T-helper 22 cell (primary cell): ENCODE results near the gene ZACN.
"Not testable (repeated sequence)": the region's sequence is repeated elsewhere in the genome, so short reads cannot be mapped to it uniquely, and the experiment has no call there.

Experiments
- DNase-seq: peaks from one replicate; pipeline ENCODE4 v3.0.0-alpha.2; 2020; ENCODE audit warnings: low read depth

ZACN gene

GRCh38 chr17:76078860-76079534, at the start of gene ZACN:
Gene ZACN (plus strand): TSS chr17:76079182. CDS start chr17:76079265, 83 bp downstream.
- DNase-seq = no peak

- no peak for DNase-seq
Measured at GRCh38 chr17:76032073-76032779, 46.8 kb upstream of the ZACN start.

- no peak for DNase-seq
Measured at GRCh38 chr17:76032780-76033108, 46.2 kb upstream of the ZACN start.

GRCh38 chr17:76033139-76033538, 45.8 kb upstream of the ZACN start:
- no peak for DNase-seq

- DNase-seq = no peak
Measured at GRCh38 chr17:76034428-76035350, 44.3 kb upstream of the ZACN start.

- no peak for DNase-seq
Measured at GRCh38 chr17:76036497-76037261, 42.3 kb upstream of the ZACN start.

GRCh38 chr17:76038050-76038449, 40.9 kb upstream of the ZACN start:
- DNase-seq = no peak

- no peak for DNase-seq
Measured at GRCh38 chr17:76039121-76039520, 39.9 kb upstream of the ZACN start.

GRCh38 chr17:76040376-76040775, 38.6 kb upstream of the ZACN start:
- no peak for DNase-seq

- DNase-seq = not testable (repeated sequence)
Measured at GRCh38 chr17:76042868-76043267, 36.1 kb upstream of the ZACN start.

GRCh38 chr17:76044475-76045007, 34.4 kb upstream of the ZACN start:
- DNase-seq = not testable (repeated sequence)

GRCh38 chr17:76046064-76046463, 32.9 kb upstream of the ZACN start:
- DNase-seq = no peak

GRCh38 chr17:76048025-76048605, 30.9 kb upstream of the ZACN start:
- no peak for DNase-seq

GRCh38 chr17:76048711-76049110, 30.3 kb upstream of the ZACN start:
- no peak for DNase-seq

GRCh38 chr17:76049239-76049638, 29.7 kb upstream of the ZACN start:
- no peak for DNase-seq

GRCh38 chr17:76049836-76050537, 29.0 kb upstream of the ZACN start:
- no peak for DNase-seq

- no peak for DNase-seq
Measured at GRCh38 chr17:76050538-76051467, 28.2 kb upstream of the ZACN start.

- no peak for DNase-seq
Measured at GRCh38 chr17:76051561-76051960, 27.4 kb upstream of the ZACN start.

- no peak for DNase-seq
Measured at GRCh38 chr17:76053246-76054111, 25.5 kb upstream of the ZACN start.
